ENCODE results near the gene DMXL1.

The DMXL1 gene

DNA sequence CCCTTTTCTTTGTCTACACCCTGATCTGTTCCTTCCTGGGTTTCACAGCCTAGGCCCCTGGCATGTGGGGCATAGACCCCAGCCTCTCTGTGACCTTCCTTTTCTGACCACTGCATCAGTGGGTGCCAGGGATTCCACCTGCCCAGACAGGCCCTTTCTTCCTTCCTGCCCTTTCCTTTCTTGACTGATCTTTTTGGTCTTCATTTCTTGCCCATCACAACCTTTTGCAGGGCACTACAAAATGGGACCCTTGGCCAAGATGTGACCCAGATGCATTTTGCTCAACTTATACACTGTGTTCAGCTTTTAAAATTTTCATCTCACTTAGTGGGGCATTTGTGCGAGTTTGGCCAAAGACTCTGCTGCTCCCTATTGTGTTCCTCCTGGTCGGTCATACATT, 211.7 kb downstream of the DMXL1 start:
- H3K4me3 ChIP-seq (ENCODE audit: low read depth, low read length): no peak overlapping the region
- TF ChIP-seq, protein P1, sequence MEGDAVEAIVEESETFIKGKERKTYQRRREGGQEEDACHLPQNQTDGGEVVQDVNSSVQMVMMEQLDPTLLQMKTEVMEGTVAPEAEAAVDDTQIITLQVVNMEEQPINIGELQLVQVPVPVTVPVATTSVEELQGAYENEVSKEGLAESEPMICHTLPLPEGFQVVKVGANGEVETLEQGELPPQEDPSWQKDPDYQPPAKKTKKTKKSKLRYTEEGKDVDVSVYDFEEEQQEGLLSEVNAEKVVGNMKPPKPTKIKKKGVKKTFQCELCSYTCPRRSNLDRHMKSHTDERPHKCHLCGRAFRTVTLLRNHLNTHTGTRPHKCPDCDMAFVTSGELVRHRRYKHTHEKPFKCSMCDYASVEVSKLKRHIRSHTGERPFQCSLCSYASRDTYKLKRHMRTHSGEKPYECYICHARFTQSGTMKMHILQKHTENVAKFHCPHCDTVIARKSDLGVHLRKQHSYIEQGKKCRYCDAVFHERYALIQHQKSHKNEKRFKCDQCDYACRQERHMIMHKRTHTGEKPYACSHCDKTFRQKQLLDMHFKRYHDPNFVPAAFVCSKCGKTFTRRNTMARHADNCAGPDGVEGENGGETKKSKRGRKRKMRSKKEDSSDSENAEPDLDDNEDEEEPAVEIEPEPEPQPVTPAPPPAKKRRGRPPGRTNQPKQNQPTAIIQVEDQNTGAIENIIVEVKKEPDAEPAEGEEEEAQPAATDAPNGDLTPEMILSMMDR (conservative IDR thresholded peaks at IDR 0.05; ENCODE audit: low read depth, low read length): no peak
- DNase-seq (ENCODE audit: low read depth): no peak

DNA sequence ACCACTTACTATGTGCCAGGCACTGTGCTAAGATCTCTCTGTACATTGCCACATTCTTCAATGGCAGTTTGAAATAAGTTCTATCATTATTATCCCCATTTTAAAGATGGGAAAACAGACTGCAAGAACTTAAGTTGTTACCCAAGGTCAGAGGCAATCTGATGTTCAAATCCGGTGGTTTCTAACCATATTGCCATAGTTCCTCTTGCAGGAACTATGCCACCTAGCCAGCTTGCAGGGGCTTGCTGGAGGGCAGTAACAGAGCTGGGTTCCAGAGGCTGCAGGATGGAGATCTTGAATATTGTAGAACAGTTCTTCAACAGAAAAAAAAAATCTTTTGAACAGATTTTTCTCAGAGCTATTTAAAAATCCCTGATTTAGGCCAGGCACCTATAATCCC, 213.1 kb downstream of the DMXL1 start:
- no peak overlapping the region for H3K4me3 ChIP-seq (ENCODE audit: low read depth, low read length)
- no peak for DNase-seq (ENCODE audit: low read depth)

DNA sequence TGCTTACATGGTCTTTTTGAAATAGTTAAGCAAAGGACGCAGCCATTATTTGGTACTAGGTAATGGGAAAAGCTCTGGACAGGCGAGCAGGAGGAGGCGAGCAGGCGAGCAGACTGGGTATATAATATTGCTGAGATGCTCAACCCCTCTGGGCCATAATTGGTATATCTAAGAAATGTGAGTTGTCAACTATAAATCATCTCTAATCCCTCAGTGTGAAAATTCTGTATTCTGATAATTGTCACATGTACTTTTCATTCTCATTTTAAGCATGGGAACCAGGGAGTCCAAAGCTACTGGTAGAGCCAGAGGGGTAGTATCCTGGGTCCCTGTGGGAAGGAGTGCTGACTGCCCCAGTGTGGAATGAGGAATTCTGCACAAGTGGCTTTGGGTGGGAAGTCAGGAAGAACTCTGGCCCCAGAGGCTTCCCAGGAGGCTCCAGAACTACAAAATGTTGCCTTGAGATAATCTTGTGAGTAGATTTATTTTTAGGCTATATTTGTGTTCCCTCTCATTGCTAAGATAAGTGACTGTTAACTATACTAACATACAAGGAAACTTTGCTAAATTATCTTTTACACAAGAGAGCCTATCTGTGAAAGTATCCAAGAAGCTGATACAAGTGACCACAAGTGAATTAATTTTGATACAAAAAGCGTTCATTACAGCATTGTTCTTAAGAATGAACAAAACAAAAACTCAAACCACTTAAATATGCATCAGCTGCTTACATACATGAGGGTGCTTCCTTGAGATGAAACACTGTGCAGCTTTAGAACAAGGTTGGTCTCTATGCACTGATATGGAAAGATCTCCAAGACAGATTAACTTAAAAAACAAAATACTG, 214.4 kb downstream of the DMXL1 start:
- TF ChIP-seq, protein P1 (conservative IDR thresholded peaks at IDR 0.05; ENCODE audit: low read depth, low read length): no peak
- H3K4me3 ChIP-seq (ENCODE audit: low read depth, low read length): no peak overlapping the region
- no peak for DNase-seq (ENCODE audit: low read depth)

More for the DNA sequence above, 213.1 kb downstream of the DMXL1 start:
- TF ChIP-seq, protein P1 (conservative IDR thresholded peaks at IDR 0.05; ENCODE audit: low read depth, low read length): no peak

DNA sequence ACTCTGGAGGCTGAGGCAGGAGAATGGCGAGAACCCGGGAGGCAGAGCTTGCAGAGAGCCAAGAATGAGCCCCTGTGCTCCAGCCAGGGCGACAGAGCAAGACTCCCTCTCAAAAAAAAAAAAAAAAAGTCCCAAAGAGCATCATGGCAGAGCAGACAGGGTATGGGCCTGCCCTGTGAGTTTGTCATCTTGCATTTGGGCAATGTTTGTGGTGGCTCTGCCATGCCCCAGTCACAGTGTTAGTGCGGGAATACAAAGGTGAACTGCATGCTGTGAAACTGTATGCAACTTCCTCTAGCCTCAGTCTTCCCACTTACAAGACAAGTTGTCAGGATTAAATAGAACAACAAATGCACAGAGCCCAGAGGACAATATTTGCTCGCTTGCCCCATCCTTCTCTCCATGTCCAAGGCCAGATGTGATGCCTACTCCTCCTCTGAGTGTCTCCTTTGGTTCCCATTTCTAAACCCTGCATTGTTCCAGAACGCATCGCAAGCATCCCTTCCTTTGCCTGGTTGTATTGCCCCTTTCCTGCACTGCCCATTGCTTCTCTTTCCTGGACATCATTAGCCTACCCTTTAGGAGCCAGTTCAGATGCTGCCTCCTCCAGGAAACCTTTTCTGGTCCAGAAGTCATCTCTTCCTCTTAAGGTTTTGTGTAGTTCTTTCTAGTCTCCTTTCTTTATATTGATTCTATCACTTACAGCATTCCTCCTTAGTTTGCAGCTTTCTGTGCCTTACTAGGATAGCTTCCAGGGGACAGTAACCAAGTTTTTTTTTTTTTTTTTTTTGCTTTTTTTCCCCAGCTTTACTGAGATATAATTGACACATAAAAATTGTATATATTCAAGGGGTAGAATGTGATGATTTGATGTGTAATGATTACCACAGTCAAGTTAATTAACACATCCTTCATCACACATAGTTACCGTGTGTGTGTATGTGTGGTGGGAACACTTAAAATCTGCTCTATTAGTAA, 215.9 kb downstream of the DMXL1 start:
- TF ChIP-seq, protein P1 (conservative IDR thresholded peaks at IDR 0.05; ENCODE audit: low read depth, low read length): no peak
- H3K4me3 ChIP-seq (ENCODE audit: low read depth, low read length): no peak overlapping the region
- DNase-seq (ENCODE audit: low read depth): no peak

DNA sequence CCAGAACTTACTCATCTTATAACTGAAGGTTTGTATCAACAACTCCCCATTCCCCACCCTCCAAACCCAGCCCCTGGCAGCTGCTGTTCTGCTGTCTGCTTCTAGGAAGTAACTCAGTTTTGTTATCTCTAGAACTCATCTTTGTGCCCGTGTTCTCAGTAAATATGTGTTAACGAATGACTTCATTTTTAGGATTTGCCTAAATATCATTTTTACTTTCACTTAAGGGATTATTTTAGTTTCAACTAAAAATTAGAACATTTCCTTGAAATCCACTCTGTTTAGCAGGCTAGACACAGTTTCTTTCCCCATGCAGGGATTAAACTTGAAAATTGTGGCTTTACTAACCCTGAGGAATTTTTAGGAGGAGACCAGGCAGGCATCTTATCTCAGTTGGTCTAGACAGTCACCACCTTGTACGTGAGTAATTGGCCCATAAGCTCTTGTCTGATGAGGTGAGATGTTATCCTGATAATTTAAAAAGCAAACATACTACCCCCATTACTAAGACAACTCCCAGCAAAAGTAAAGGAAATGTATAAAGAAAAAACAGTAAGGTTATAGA, 216.7 kb downstream of the DMXL1 start:
- H3K4me3 ChIP-seq (ENCODE audit: low read depth, low read length): no peak overlapping the region
- TF ChIP-seq, protein P1 (conservative IDR thresholded peaks at IDR 0.05; ENCODE audit: low read depth, low read length): no peak

DNA sequence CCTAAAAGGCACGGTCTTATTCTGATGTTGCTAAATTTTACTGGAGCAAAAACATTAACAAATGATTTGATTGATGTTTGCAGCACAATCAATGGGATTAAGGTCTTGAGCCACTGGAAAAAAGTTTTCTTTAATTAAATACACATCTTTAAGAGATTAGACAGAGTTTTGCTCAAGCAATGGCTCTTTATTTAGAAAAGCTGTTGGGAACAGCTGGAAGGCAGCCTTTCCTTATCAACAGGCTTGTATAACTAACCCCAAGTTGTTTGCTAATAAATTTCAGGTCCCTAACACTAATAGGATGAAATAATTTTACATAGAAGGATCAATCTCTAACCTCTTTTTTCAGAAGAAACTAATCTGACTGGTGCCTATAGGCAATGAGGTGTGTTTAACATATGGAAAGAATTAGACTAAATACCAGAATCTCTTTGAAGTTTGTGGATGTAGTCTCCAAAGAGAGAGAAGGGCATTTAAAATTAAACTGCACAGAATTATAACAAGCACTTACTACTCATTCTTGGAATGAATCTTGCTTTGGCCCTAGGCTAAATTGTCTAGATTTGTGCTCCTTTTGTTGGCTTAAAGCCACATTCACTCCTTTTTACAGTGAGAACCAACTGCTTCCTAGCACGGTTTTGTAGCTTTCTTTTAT, 217.6 kb downstream of the DMXL1 start:
- TF ChIP-seq, protein P1 (conservative IDR thresholded peaks at IDR 0.05; ENCODE audit: low read depth, low read length): no peak
- no peak overlapping the region for H3K4me3 ChIP-seq (ENCODE audit: low read depth, low read length)
- no peak for DNase-seq (ENCODE audit: low read depth)

More for the DNA sequence above, 216.7 kb downstream of the DMXL1 start:
- peak; percentile 39 for DNase-seq (ENCODE audit: low read depth)
